DND-41 (cell line): ENCODE data around the gene MANBA.
"Not testable (repeated sequence)": the region's sequence is repeated elsewhere in the genome, so short reads cannot be mapped to it uniquely, and the experiment has no call there.

Experiments used
- ATAC-seq: fragments of 200-7000 bp; cut with Tn5 transposase; 3 replicates; pipeline ENCODE4 v1.9.1; 2021; ENCODE audit warnings: low read depth; ENCODE audit not compliant: insufficient read depth
- DNase-seq: peaks from one replicate; pipeline ENCODE4 v3.0.0-alpha.2; 2020
- H2AFZ ChIP-seq: 2 replicates; pipeline ENCODE4 v1.6.0; 2012; ENCODE audit warnings: low read depth, low read length
- H3K27ac ChIP-seq: 2 replicates; pipeline ENCODE4 v1.5.1; 2012; ENCODE audit warnings: low read length, inconsistent platforms
- H3K27me3 ChIP-seq: fragments of 200-600 bp; sonication (generic); 2 replicates; pipeline ENCODE4 v1.6.0; 2012; ENCODE audit warnings: low read length, mild to moderate bottlenecking, inconsistent platforms; ENCODE audit not compliant: insufficient read depth, poor library complexity
- H3K36me3 ChIP-seq: 2 replicates; pipeline ENCODE4 v1.5.1; 2012; ENCODE audit warnings: low read length, inconsistent platforms; ENCODE audit not compliant: insufficient read depth
- H3K4me1 ChIP-seq: 2 replicates; pipeline ENCODE4 v1.5.1; 2012; ENCODE audit warnings: mild to moderate bottlenecking, low read length; ENCODE audit not compliant: insufficient read depth
- H3K4me2 ChIP-seq: 2 replicates; pipeline ENCODE4 v1.6.0; 2012; ENCODE audit warnings: mild to moderate bottlenecking, moderate library complexity, low read length, inconsistent platforms; ENCODE audit not compliant: insufficient read depth
- H3K4me3 ChIP-seq, 2 experiments: fragments of 200-600 bp in 1 of 2; shearing (Covaris generic) in 1 of 2; 2 replicates each; pipeline ENCODE4 v1.5.1; 2012 to 2016; ENCODE audit warnings: inconsistent platforms in 2 of 2, low read length in 2 of 2, mild to moderate bottlenecking in 2 of 2, low read depth in 1 of 2, moderate library complexity in 1 of 2
- H3K79me2 ChIP-seq: 2 replicates; pipeline ENCODE4 v1.6.0; 2012; ENCODE audit warnings: low read length, inconsistent platforms; ENCODE audit not compliant: insufficient read depth
- H3K9ac ChIP-seq: 2 replicates; pipeline ENCODE4 v1.6.0; 2012; ENCODE audit warnings: low read depth, mild to moderate bottlenecking, inconsistent platforms, low read length, moderate library complexity
- H3K9me3 ChIP-seq: 2 replicates; pipeline ENCODE4 v1.5.1; 2012; ENCODE audit warnings: low read length, moderate library complexity, mild to moderate bottlenecking, inconsistent platforms; ENCODE audit not compliant: insufficient read depth, severe bottlenecking
- H4K20me1 ChIP-seq: 2 replicates; pipeline ENCODE4 v1.6.0; 2012; ENCODE audit warnings: low read length; ENCODE audit not compliant: insufficient read depth
- EZH2 ChIP-seq: IDR thresholded peaks from 3 replicates; pipeline ENCODE4 v1.6.1; 2012; ENCODE audit warnings: borderline replicate concordance, low read depth, mild to moderate bottlenecking, moderate library complexity, low read length, inconsistent platforms; ENCODE audit not compliant: severe bottlenecking
- TF ChIP-seq, protein P1 (sequence below): IDR thresholded peaks from 2 replicates; pipeline ENCODE4 v1.5.1; 2012; ENCODE audit warnings: borderline replicate concordance, low read length, moderate library complexity, mild to moderate bottlenecking; ENCODE audit not compliant: poor library complexity, severe bottlenecking; ENCODE audit errors: extremely low read depth

Gene MANBA

DNA sequence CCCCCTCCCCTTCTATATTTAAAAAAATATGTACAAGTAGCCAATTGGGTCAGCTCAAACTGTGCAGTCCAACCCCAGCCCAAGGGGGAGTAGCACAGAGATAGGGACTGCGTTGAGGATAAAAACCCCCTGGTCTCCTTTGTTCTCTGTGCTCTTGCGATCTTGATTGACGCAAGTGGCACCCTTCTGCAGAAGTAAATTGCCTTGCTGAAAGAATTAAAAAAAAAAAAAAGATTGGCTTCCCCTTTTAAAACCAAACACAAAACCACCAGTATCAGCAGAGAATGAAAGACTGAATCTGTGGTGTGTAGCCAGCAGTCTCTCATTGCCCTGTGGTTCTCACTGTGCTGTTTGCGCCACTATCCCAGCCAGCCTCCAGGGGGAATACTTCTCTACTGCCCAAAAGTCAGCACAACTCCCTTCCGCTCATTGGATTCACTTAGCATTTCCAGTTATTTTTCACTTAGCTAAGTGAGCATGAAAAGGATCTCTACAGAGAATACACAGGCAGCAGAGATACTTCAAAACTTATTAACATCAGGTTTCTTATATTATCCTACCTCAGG is 29.7 kb downstream of the MANBA start:
- Histone ChIP-seq H3K4me3 (no peak overlapping the region; a peak in 1 of 4 replicates), H3K9me3 (peaks cover 17% of the 10 kb centered on the region), H4K20me1 (no peaks in the 10 kb centered on the region), H3K4me2 (no peak overlapping the region), H3K4me1 (peaks cover 9% of the 10 kb centered on the region), H3K9ac (no peak overlapping the region), H3K79me2 (no peaks in the 10 kb centered on the region), H3K27ac (no peak overlapping the region), H3K27me3 (no peaks in the 10 kb centered on the region), H3K36me3 (0 out of 2 replicates have a peak, but pooled peaks cover 4% of the 10 kb centered on the region), H2AFZ (no peak overlapping the region)
- DNase-seq (no peak), ATAC-seq (no peak)
- TF ChIP-seq, protein P1, sequence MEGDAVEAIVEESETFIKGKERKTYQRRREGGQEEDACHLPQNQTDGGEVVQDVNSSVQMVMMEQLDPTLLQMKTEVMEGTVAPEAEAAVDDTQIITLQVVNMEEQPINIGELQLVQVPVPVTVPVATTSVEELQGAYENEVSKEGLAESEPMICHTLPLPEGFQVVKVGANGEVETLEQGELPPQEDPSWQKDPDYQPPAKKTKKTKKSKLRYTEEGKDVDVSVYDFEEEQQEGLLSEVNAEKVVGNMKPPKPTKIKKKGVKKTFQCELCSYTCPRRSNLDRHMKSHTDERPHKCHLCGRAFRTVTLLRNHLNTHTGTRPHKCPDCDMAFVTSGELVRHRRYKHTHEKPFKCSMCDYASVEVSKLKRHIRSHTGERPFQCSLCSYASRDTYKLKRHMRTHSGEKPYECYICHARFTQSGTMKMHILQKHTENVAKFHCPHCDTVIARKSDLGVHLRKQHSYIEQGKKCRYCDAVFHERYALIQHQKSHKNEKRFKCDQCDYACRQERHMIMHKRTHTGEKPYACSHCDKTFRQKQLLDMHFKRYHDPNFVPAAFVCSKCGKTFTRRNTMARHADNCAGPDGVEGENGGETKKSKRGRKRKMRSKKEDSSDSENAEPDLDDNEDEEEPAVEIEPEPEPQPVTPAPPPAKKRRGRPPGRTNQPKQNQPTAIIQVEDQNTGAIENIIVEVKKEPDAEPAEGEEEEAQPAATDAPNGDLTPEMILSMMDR: peak; percentile 14
- TF ChIP-seq EZH2: no peak

DNA sequence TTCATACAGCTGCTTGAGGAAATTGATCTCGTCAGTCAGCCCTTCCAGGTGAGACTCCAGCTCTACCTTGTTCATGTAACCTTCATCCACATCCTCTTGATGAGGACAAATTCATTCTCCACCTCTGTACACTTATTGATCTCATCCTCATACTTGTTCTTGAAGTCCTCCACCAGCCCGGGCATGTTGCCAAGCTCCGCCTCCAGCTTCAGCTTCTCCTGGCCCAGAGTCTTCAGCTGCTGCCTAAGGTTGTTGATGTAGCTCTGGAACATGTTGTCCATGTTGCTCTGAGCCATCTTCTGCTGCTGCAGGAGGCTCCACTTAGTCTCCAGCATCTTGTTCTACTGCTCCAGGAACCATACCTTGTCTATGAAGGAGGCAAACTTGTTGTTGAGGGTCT is 31.3 kb downstream of the MANBA start:
- H3K27me3 ChIP-seq, H3K36me3 ChIP-seq, H3K4me2 ChIP-seq, H2AFZ ChIP-seq, H3K4me3 ChIP-seq, H3K27ac ChIP-seq, H3K4me1 ChIP-seq, H3K79me2 ChIP-seq, ATAC-seq, H3K9ac ChIP-seq, H4K20me1 ChIP-seq: not testable (repeated sequence)
- DNase-seq: peak; percentile 29
- peaks cover 17% of the 10 kb centered on the region for H3K9me3 ChIP-seq

DNA sequence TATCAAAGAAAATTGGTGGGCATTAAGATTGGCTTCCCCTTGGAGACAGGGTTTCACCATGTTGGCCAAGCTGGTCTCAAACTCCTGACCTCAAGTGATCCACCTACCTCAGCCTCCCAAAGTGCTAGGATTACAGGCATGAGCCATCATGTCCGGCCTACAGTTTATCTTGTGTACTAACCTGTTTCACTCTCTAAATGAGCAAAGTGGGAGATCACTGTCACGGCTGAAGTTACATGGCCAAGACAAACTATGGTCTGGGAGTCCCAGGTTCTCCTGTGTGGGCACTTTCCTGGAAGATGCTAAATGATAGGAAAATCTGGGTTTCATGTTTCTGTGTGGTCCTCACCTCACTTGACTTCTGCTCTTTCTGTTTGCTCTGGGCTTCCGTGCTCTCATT is 33.8 kb downstream of the MANBA start:
- not testable (repeated sequence) for H2AFZ ChIP-seq, H3K27ac ChIP-seq, DNase-seq

DNA sequence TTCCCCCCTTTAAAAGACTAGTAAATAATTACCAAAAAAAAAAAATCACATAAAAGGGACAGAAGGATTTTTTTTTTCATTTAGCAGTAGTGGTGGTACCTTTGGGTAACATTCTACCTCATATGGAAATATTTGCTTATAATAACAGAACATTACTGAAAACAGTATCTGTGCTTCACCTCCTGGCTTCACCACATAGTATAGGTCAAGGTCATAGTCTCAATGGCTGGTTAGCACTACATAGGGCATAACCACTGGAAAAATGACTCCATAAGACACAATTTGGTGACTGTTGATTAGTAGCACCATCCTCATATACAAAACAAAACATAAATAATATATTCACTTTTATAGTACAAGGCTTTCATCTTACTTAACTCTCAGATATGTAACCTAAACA is 34.7 kb downstream of the MANBA start:
- no peak for DNase-seq
- Histone ChIP-seq H3K27ac (no peak overlapping the region), H3K27me3 (no peaks in the 10 kb centered on the region), H3K36me3 (peaks cover 4% of the 10 kb centered on the region; the same call in 1 of the 2 replicates), H3K4me2 (no peak overlapping the region), H3K4me3 (no peak overlapping the region), H3K4me1 (no peaks in the 10 kb centered on the region), H4K20me1 (no peaks in the 10 kb centered on the region), H3K79me2 (no peaks in the 10 kb centered on the region), H2AFZ (no peak overlapping the region), H3K9ac (no peak overlapping the region), H3K9me3 (peaks cover 9% of the 10 kb centered on the region)
- ATAC-seq: no peak
- TF ChIP-seq EZH2: no peak
- TF ChIP-seq, protein P1: no peak

More for the DNA sequence above, 33.8 kb downstream of the MANBA start:
- H3K79me2 ChIP-seq, H3K9ac ChIP-seq, H4K20me1 ChIP-seq, H3K4me1 ChIP-seq, H3K4me2 ChIP-seq, H3K36me3 ChIP-seq, H3K27me3 ChIP-seq, H3K4me3 ChIP-seq, ATAC-seq: not testable (repeated sequence)
- H3K9me3 ChIP-seq: peaks cover 17% of the 10 kb centered on the region
